Measurements from ENCODE around the gene TMTC2. TPM values are rescaled to one million over a fixed set of nuclear protein-coding genes. Genes with fewer than 3 reads are reported as not detected.
A peak's percentile ranks its signal among the peaks of the same experiment; 100 is the strongest.

TMTC2 gene
- total RNA-seq, 4 donors from 2014 or later = 10.5 to 15.9 (median 11.5) TPM

DNA sequence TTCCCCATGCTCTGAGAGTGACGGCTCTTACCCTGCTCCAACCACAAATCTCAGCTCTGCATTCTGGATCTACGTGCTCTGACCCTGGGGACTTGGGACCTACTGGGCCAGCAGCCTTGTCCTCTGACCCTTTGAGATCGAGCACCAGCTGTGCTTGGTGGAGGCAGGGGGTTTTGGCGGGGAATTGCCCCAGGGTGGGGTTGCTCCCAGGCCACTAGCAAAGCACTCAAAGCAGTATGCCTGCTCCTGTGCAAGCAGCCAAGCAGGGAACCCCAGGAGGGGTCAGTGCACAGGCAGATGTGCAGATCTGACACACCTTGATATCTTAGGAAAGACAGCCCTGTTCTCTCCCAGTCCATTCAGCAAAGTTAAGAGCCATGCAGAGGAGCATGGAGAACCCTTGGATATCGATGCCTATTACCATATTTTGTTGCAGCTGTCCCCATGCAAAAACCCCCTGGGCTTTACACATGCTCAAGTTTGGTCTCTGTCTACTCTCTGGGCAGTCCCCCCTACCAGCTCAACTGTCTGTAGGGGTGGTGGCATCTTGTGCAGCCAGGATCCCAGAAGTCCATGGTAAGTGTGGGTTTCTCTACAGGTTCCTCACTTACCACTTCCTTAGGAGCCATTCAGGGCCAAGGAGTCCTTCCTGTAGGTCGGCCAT, 319.0 kb downstream of the TMTC2 start:
- DNase-seq (ENCODE audit: low spot score) (no peak), ATAC-seq (ENCODE audit: low FRiP score) (no peak)
- TF ChIP-seq CTCF (IDR thresholded peaks at IDR 0.05) = no peak

DNA sequence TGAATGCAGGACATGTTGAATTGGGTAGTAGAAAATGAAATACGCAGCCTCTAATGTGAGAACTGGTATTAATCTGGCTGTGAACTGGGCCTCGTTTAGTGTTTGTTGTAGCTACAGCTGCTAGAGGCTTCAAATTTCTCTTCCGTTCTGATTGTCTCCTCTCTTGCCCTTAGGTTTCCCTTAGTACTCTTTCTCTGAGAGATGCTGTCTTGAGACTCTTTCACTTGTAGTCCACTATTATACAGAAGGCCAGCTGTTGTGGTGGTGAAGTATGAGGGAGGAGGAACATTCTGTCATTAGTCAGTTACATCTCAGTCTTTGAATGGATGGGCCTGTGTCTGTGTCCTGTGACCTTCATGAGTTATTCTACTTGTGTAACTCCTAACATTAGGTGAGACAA, 322.0 kb downstream of the TMTC2 start:
- no peak for TF ChIP-seq CTCF (IDR thresholded peaks at IDR 0.05)
- no peak for DNase-seq (ENCODE audit: low spot score)
- no peak for ATAC-seq (ENCODE audit: low FRiP score)

- ATAC-seq (ENCODE audit: low FRiP score) (no peak), DNase-seq (ENCODE audit: low spot score) (no peak)
- no peak for TF ChIP-seq CTCF (IDR thresholded peaks at IDR 0.05)
Observed at GRCh38 chr12:83010169-83010804, 323.6 kb downstream of the TMTC2 start.

- TF ChIP-seq CTCF (IDR thresholded peaks at IDR 0.05) = no peak
- ATAC-seq (ENCODE audit: low FRiP score) (peak; percentile 52), DNase-seq (ENCODE audit: low spot score) (no peak)
Observed at GRCh38 chr12:83015390-83016217, 328.9 kb downstream of the TMTC2 start.

DNA sequence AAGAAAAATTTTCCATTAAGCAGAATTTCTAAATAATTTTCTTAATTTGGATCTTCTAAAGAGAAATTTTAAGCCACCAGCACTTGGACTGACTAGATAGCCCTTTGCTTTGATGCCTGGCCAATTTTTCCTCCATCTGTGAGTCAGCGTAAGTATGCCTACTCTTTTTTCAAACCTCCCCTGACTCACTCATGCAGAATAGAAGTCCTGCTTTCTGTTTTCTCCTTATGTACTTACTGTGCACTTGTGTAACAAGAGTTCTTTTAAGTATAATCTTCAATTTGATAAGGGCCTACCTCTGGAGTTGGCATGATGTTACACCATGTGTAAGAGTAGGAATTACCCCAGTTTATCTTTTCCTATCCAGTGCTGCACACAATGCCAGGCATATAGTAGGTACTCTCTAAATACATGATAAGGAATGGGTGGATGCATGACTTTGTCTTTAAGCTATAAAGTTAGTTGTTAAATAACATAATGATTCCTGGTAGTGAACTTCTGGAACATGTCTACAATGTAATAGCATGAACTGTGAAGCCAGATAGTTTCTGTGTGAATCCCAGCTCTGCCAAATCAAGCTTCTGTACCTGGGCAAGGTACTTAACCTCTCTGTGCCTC, 329.6 kb downstream of the TMTC2 start:
- TF ChIP-seq CTCF (IDR thresholded peaks at IDR 0.05) = no peak
- ATAC-seq (ENCODE audit: low FRiP score) (peak; percentile 96), DNase-seq (ENCODE audit: low spot score) (peak; percentile 26)

DNA sequence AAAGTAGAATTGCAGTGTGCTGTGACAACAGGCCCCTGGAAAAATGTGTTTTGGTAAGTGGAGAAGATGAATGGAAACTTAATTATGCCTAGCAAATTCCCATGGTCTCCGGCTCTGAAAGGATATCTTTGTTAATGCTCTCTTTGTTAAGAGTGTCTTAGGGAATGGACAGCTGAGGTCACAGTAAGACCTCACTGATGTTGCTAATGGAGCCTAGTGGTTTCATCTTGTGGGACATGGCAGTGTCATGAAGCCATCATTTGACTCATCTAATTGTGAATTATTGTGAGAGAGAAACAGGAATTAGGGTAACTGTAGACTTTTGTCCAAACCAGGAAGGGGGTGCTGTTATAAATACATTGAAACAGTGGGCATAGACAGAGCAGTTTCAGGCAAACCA, 330.3 kb downstream of the TMTC2 start:
- DNase-seq (ENCODE audit: low spot score) = no peak
- no peak for ATAC-seq (ENCODE audit: low FRiP score)
- no peak for TF ChIP-seq CTCF (IDR thresholded peaks at IDR 0.05)
